Central memory CD4-positive, alpha-beta T cell (primary cell): ENCODE measurements around the gene CACNA1I.

Experiments used
- DNase-seq: peaks from one replicate; pipeline ENCODE4 v3.0.0; 2022

The CACNA1I gene

GRCh38 chr22:39653787-39654077, 83.2 kb downstream of the CACNA1I start:
- no peak for DNase-seq

GRCh38 chr22:39654131-39654926, 83.8 kb downstream of the CACNA1I start:
- no peak for DNase-seq

- DNase-seq, result no peak
Measured at GRCh38 chr22:39655004-39655579, 84.5 kb downstream of the CACNA1I start.

GRCh38 chr22:39655831-39656230, 85.3 kb downstream of the CACNA1I start:
- DNase-seq, result no peak

- DNase-seq, result no peak
Measured at GRCh38 chr22:39656495-39657490, 86.2 kb downstream of the CACNA1I start.

GRCh38 chr22:39658367-39658766, 87.8 kb downstream of the CACNA1I start:
- peak; percentile 75 for DNase-seq

GRCh38 chr22:39658806-39659463, 88.4 kb downstream of the CACNA1I start:
- no peak for DNase-seq

GRCh38 chr22:39661501-39661841, 90.9 kb downstream of the CACNA1I start:
- DNase-seq, result no peak

GRCh38 chr22:39661842-39662685, 91.5 kb downstream of the CACNA1I start:
- DNase-seq, result peak; percentile 82

- DNase-seq, result no peak
Measured at GRCh38 chr22:39662686-39663052, 92.1 kb downstream of the CACNA1I start.

GRCh38 chr22:39663751-39664150, 93.2 kb downstream of the CACNA1I start:
- DNase-seq, result no peak

- DNase-seq, result no peak
Measured at GRCh38 chr22:39664485-39665200, 94.1 kb downstream of the CACNA1I start.

GRCh38 chr22:39665229-39665628, 94.7 kb downstream of the CACNA1I start:
- DNase-seq, result no peak

GRCh38 chr22:39665661-39666431, 95.3 kb downstream of the CACNA1I start:
- no peak for DNase-seq

GRCh38 chr22:39666495-39666894, 95.9 kb downstream of the CACNA1I start:
- no peak for DNase-seq

GRCh38 chr22:39666926-39667325, 96.4 kb downstream of the CACNA1I start:
- no peak for DNase-seq

- no peak for DNase-seq
Measured at GRCh38 chr22:39669432-39669831, 98.9 kb downstream of the CACNA1I start.

- DNase-seq, result no peak
Measured at GRCh38 chr22:39671936-39672335, 101.4 kb downstream of the CACNA1I start.

- no peak for DNase-seq
Measured at GRCh38 chr22:39674536-39674935, 104.0 kb downstream of the CACNA1I start.

- DNase-seq, result no peak
Measured at GRCh38 chr22:39675947-39676346, 105.4 kb downstream of the CACNA1I start.

GRCh38 chr22:39677967-39678366, 107.4 kb downstream of the CACNA1I start:
- no peak for DNase-seq
